Measurements from ENCODE around the gene LECT2.

GRCh38 chr5:135971701-135972100, 16.9 kb upstream of the LECT2 start:
- TF ChIP-seq CTCF (IDR thresholded peaks at IDR 0.05 in 8 of 11, conservative IDR thresholded peaks at IDR 0.05 in 3 of 11) (no peak), POLR2A (IDR thresholded peaks at IDR 0.05) (no peak), POLR2AphosphoS5 (IDR thresholded peaks at IDR 0.05) (no peak)

Data from spleen (tissue), 7 donors.